Left ventricle myocardium inferior (tissue), 1 donor: Measurements from ENCODE around the gene THSD4. TPM values are rescaled to one million over a fixed set of nuclear protein-coding genes. Genes with fewer than 3 reads are reported as not detected.

ENCODE experiments used
- DNase-seq: peaks from one replicate; pipeline ENCODE4 v3.0.0-alpha.2; 2020
- H3K27ac ChIP-seq: fragments of 200-600 bp; replicated peaks from 2 replicates; pipeline ENCODE4 v1.8.0; 2021
- H3K27me3 ChIP-seq: fragments of 200-600 bp; 2 replicates; pipeline ENCODE4 v1.8.0; 2021; ENCODE audit warnings: low read depth
- H3K36me3 ChIP-seq: fragments of 200-600 bp; 2 replicates; pipeline ENCODE4 v1.8.0; 2021
- H3K4me1 ChIP-seq: fragments of 200-600 bp; 2 replicates; pipeline ENCODE4 v1.8.0; 2021
- H3K4me3 ChIP-seq: fragments of 200-600 bp; 2 replicates; pipeline ENCODE4 v1.8.0; 2021; ENCODE audit warnings: mild to moderate bottlenecking, moderate library complexity
- H3K9me3 ChIP-seq: fragments of 200-600 bp; replicated peaks from 2 replicates; pipeline ENCODE4 v1.8.0; 2021
- intact Hi-C: fragments of 100-400 bp; cut with micrococcal nuclease; formaldehyde crosslinking; loops from one replicate; pipeline ENCODE4 v1.11.0; 2022
- total RNA-seq: library from RNA; stranded (reverse); fragmentation: NEBNext Ultra II Directional; extraction: Animal tissue kit (Norgen Biotek cat#: 25700); gene quantifications from one replicate; pipeline ENCODE4 v1.2.1, GENCODE V29; 2021
- TF ChIP-seq, protein P1 (sequence below): fragments of 200-600 bp; IDR thresholded peaks from 2 replicates; pipeline ENCODE4 v1.8.0; 2021; ENCODE audit warnings: antibody characterized with exemption, mild to moderate bottlenecking, borderline replicate concordance
- donor health status: DM: no; HTN: yes; CAD: no; lungs with severe emphysema.

The THSD4 gene
- total RNA-seq, 1 donor from 2014 or later, result 95.8 TPM

DNA sequence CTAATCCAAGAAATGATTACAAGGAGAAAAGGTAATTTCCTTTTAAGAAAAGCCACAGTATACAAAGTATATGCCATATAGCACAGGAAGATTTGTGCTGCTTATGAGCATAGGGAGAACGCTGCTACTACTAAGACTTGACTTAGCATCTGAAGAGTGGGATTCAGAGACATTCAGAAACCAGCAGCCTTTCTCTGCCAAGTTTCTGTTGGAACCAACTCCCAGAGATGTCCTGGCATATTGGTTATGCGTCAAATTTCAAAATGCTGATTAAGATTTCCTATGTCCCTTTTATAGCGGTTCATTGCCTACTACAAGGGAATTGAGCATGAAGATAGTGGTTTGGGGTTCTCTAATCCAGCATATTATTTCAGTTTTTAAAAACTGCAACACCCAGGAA is 700.0 kb downstream of the THSD4 start:
- Histone ChIP-seq H3K4me1 (peaks cover 14% of the 10 kb centered on the region), H3K4me3 (no peak overlapping the region), H3K9me3 (peaks cover 10% of the 10 kb centered on the region), H3K36me3 (no peaks in the 10 kb centered on the region), H3K27ac (no peak overlapping the region), H3K27me3 (no peaks in the 10 kb centered on the region)
- no peak for DNase-seq
- TF ChIP-seq, protein P1, sequence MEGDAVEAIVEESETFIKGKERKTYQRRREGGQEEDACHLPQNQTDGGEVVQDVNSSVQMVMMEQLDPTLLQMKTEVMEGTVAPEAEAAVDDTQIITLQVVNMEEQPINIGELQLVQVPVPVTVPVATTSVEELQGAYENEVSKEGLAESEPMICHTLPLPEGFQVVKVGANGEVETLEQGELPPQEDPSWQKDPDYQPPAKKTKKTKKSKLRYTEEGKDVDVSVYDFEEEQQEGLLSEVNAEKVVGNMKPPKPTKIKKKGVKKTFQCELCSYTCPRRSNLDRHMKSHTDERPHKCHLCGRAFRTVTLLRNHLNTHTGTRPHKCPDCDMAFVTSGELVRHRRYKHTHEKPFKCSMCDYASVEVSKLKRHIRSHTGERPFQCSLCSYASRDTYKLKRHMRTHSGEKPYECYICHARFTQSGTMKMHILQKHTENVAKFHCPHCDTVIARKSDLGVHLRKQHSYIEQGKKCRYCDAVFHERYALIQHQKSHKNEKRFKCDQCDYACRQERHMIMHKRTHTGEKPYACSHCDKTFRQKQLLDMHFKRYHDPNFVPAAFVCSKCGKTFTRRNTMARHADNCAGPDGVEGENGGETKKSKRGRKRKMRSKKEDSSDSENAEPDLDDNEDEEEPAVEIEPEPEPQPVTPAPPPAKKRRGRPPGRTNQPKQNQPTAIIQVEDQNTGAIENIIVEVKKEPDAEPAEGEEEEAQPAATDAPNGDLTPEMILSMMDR, result no peak
- intact Hi-C loops, result no loop called here

DNA sequence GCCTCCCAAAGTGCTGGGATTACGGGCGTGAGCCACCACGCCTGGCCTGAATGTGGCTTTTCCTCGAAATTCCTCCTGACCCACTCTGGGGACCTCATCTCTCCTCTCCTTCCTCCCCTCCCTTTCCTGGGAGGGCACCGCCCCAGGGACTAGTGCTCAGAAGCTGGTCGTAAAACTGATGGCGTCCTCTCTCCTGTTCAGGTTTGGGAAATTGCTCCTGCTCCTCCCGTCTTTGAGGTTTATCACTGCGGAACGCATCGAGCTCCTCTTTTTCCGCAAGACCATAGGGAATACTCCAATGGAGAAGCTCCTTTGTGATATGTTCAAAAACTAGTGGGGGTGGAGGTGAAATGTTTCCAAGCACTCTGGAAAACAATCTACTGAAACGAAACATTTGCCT is 702.1 kb downstream of the THSD4 start:
- peaks cover 14% of the 10 kb centered on the region for H3K4me1 ChIP-seq
- TF ChIP-seq, protein P1, result no peak
- peaks cover 31% of the 10 kb centered on the region for H3K9me3 ChIP-seq
- DNase-seq, result no peak
- intact Hi-C loops, result no loop called here
- H3K36me3 ChIP-seq, result peaks cover 16% of the 10 kb centered on the region
- no peak overlapping the region for H3K4me3 ChIP-seq
- H3K27ac ChIP-seq, result no peak overlapping the region
- H3K27me3 ChIP-seq, result no peaks in the 10 kb centered on the region

DNA sequence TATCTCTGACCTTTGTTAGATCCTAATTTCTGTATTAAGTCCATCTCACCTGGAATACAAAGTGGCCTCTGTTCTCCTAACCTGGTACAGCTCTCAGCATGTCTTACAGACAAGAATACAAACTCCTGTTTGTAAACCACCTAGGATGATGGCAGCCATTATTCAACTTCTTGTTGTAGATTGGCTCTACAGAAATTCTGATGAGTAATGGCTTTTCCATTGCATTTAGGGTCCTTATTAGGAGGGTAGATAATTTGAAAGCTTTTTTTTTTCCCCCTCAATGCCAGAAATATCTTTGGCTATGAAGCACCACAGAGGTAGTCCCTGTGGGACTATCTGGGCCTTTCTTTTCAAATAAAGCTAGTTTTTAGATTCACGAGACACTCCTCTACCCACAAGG is 704.9 kb downstream of the THSD4 start:
- Histone ChIP-seq H3K27ac (no peak overlapping the region), H3K4me3 (no peak overlapping the region), H3K27me3 (no peaks in the 10 kb centered on the region), H3K36me3 (peaks cover 43% of the 10 kb centered on the region), H3K9me3 (peaks cover 46% of the 10 kb centered on the region), H3K4me1 (no peaks in the 10 kb centered on the region)
- no peak for DNase-seq
- intact Hi-C loops, result no loop called here
- TF ChIP-seq, protein P1, result no peak

DNA sequence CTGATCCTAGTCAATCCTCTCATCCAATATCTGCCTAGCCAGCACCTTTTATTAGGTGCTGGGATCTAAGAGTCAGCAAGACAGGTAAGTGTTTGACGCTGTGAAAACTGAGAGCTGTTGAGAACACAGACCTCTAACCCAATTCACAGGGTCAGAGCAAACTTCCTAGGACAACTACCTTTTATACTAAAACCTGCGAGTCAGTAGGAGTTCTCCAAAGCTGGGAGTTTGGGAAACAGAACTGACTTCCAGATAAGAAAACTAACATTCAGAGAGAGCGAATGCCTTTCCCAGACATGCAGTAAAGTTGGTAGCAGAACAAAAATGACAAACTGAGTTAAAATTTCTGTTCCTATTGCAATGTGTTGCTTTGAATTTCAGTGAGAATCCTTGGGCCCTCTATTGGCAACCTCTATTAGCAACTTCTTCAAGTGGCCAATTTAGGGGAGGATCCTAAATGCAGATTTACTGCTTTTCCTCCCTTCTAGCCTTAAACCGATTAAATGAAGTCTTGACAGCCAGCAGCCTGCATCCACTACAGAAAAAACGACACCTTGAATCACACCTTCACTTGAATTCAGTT is 706.4 kb downstream of the THSD4 start:
- Histone ChIP-seq H3K27me3 (no peaks in the 10 kb centered on the region), H3K9me3 (peaks cover 46% of the 10 kb centered on the region), H3K4me1 (no peaks in the 10 kb centered on the region), H3K36me3 (peaks cover 58% of the 10 kb centered on the region), H3K27ac (no peak overlapping the region), H3K4me3 (no peak overlapping the region)
- intact Hi-C loops, result no loop called here
- TF ChIP-seq, protein P1, result no peak
- no peak for DNase-seq

DNA sequence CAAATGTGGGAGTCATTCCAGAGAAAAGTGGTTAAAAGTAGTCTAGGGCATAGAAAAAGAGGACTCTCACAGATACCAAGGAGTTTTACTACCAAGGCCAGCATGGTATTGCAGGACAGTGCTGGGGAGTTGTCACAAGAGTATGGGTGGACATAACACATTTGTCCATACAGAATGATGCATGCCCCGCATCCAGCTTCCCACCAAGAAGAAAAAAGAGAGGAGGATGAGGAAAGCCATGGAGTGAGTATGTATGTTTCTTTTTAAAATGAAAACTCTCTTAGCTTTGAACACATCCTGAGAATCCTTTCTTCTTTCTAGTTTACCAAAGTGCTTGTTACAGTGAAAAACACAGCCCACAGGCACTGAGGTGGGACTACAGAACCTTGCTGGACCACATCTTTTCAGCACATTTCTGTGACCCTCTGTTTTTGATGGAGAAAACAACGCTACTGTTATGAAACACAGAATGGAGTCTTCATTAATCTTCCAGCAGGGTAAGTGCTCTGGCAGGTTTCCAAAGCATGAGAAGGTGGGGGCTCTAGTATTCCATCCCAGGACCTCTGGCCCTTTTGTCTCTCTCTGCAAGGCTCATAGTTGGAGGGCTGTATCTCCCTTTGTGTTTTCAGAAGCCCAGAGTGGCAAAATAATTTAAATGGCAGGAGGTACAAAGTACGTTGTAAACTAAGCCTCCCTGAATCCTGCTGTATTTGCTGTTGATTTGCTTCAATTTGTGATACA is 707.8 kb downstream of the THSD4 start:
- no peak for DNase-seq
- peaks cover 72% of the 10 kb centered on the region for H3K36me3 ChIP-seq
- H3K4me3 ChIP-seq, result no peak overlapping the region
- no peaks in the 10 kb centered on the region for H3K27me3 ChIP-seq
- TF ChIP-seq, protein P1, result no peak
- H3K4me1 ChIP-seq, result no peaks in the 10 kb centered on the region
- no peak overlapping the region for H3K27ac ChIP-seq
- intact Hi-C loops, result no loop called here
- peaks cover 46% of the 10 kb centered on the region for H3K9me3 ChIP-seq
